Uterus (tissue), 4 donors: ENCODE results near the gene AKNA. TPM values are rescaled to one million over a fixed set of nuclear protein-coding genes. Genes with fewer than 3 reads are reported as not detected.

Experiments used
- DNase-seq, 2 donors: peaks; one replicate each; pipeline ENCODE4 v3.0.0-alpha.2; 2019 to 2020
- H3K27ac ChIP-seq, 2 donors: fragments of 200-600 bp; sonication (generic); 1 replicate in 1 of 2; 2 replicates in 1 of 2; pipeline ENCODE4 v1.5.1; 2016 to 2018
- H3K27me3 ChIP-seq, 2 donors: fragments of 200-600 bp; sonication (generic); one replicate each; pipeline ENCODE4 v1.5.1; 2018 to 2019; ENCODE audit warnings: control low read depth in 1 of 2
- H3K36me3 ChIP-seq, 2 donors: fragments of 200-600 bp; sonication (generic); one replicate each; pipeline ENCODE4 v1.5.1; 2019; ENCODE audit warnings: control low read depth in 1 of 2
- H3K4me1 ChIP-seq, 2 donors: fragments of 200-600 bp; sonication (generic); one replicate each; pipeline ENCODE4 v1.5.1; 2018 to 2019; ENCODE audit warnings: control low read depth in 1 of 2
- H3K4me3 ChIP-seq, 2 donors: fragments of 200-600 bp; sonication (generic); 1 replicate in 1 of 2; 2 replicates in 1 of 2; pipeline ENCODE4 v1.5.1; 2018 to 2019; ENCODE audit warnings: mild to moderate bottlenecking in 1 of 2
- H3K9me3 ChIP-seq, 2 donors: fragments of 200-600 bp; sonication (generic); one replicate each; pipeline ENCODE4 v1.5.1; 2019; ENCODE audit warnings: control low read depth in 1 of 2
- POLR2A ChIP-seq, 2 donors: fragments of 450-650 bp; IDR thresholded peaks; one replicate each; pipeline ENCODE4 v1.6.1; 2016; ENCODE audit warnings: antibody characterized with exemption in 2 of 2, mild to moderate bottlenecking in 1 of 2, moderate library complexity in 1 of 2
- intact Hi-C: fragments of 100-400 bp; cut with DNase I; formaldehyde crosslinking; loops from one replicate; pipeline ENCODE4 v1.15.1; 2023; ENCODE audit warnings: low total_unique reads
- total RNA-seq, 4 donors: library from RNA; depleted of rRNA in 3 of 4; stranded (reverse); fragments of >200 nt in 3 of 4; gene quantifications; one replicate each; pipeline versions ENCODE4 v1.1.0 to v1.2.4, GENCODE V29; 2014 to 2023
- TF ChIP-seq, protein P1 (sequence below), 4 experiments: fragments of 200-600 bp in 2 of 4; fragments of 450-650 bp in 2 of 4; sonication (generic) in 2 of 4; IDR thresholded peaks; one replicate each; pipeline ENCODE4 v1.5.1; 2016 to 2019; ENCODE audit warnings: antibody characterized with exemption in 4 of 4, mild to moderate bottlenecking in 2 of 4, moderate library complexity in 1 of 4
- donor health status: DM: yes; HTN: yes; CAD: no.

The AKNA gene
- total RNA-seq, 4 donors from 2014 or later, result 24.1 to 123 (median 34.3) TPM

DNA sequence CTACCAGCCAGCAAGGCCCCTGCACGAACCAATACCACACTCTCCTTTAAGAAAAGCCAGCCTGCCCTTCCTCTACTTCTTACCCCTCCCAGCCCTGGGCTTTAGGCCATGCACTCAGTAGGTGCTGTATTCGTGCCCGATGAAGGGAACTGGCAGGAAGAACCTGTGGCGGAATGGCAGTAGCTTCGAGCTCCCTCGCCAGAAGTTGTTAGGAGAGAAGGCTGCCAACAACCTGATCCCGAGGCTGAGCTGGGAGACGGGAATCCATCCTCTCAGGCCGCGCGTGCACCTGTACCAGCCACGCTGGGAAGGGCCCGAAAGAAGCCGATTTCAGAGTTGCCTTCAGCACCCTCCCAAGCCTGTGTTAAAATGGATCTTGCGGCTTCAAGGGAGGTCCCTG, 45.3 kb upstream of the AKNA start:
- TF ChIP-seq POLR2A (IDR thresholded peaks at IDR 0.05), result no peak
- TF ChIP-seq, protein P1, sequence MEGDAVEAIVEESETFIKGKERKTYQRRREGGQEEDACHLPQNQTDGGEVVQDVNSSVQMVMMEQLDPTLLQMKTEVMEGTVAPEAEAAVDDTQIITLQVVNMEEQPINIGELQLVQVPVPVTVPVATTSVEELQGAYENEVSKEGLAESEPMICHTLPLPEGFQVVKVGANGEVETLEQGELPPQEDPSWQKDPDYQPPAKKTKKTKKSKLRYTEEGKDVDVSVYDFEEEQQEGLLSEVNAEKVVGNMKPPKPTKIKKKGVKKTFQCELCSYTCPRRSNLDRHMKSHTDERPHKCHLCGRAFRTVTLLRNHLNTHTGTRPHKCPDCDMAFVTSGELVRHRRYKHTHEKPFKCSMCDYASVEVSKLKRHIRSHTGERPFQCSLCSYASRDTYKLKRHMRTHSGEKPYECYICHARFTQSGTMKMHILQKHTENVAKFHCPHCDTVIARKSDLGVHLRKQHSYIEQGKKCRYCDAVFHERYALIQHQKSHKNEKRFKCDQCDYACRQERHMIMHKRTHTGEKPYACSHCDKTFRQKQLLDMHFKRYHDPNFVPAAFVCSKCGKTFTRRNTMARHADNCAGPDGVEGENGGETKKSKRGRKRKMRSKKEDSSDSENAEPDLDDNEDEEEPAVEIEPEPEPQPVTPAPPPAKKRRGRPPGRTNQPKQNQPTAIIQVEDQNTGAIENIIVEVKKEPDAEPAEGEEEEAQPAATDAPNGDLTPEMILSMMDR (IDR thresholded peaks at IDR 0.05), result no peak
- no peaks in the 10 kb centered on the region for H3K27me3 ChIP-seq
- H3K27ac ChIP-seq, result no peak overlapping the region
- H3K4me3 ChIP-seq, result no peak overlapping the region
- H3K4me1 ChIP-seq, result no peaks in the 10 kb centered on the region
- H3K36me3 ChIP-seq, result no peaks in the 10 kb centered on the region
- DNase-seq, result no peak
- intact Hi-C loops, result loop anchor here (10.0 kb wide), 1 partner anchor 222 kb away; the partner anchor contains the start of gene TEX53
- no peaks in the 10 kb centered on the region for H3K9me3 ChIP-seq

DNA sequence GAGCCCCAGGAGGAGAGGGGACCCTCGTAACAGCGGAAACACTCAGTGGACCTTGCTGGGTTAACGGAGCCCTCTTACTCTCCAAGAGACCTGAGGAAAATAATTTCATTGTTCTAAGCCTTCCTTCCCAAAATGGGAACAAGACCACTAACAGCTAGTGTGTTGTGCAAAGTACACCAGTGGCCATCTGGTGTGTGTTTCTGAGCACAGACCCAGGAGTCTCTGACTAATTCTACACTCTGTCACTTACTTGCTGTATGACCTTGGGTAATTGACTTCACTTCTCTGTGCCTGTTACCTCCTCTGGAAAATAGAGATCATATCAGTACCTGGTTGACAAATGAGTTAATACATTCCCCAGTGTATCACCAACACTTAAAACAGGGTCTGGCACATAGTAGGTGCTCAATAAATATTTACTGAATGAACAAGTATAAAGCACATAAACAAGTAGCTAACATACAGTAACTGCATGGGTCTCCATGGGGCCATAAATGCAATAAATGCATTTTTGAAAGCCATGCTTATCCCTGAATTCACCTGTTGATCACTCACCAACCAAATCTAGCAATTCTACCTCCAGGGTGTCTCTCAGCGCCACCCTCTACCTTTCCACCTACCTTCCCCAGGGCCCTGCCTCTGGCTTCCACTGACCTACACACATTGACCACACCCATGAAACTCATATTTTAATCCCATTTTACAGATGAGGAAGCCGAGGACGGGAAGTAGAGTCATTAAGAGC, 44.7 kb upstream of the AKNA start:
- Histone ChIP-seq H3K27me3 (no peaks in the 10 kb centered on the region), H3K4me3 (no peak overlapping the region), H3K27ac (no peak overlapping the region), H3K9me3 (no peaks in the 10 kb centered on the region), H3K4me1 (no peaks in the 10 kb centered on the region), H3K36me3 (no peaks in the 10 kb centered on the region)
- intact Hi-C loops, result loop anchor here (10.0 kb wide), 1 partner anchor 222 kb away; the partner anchor contains the start of gene TEX53
- TF ChIP-seq, protein P1 (IDR thresholded peaks at IDR 0.05), result no peak
- TF ChIP-seq POLR2A (IDR thresholded peaks at IDR 0.05), result no peak
- DNase-seq, result no peak

DNA sequence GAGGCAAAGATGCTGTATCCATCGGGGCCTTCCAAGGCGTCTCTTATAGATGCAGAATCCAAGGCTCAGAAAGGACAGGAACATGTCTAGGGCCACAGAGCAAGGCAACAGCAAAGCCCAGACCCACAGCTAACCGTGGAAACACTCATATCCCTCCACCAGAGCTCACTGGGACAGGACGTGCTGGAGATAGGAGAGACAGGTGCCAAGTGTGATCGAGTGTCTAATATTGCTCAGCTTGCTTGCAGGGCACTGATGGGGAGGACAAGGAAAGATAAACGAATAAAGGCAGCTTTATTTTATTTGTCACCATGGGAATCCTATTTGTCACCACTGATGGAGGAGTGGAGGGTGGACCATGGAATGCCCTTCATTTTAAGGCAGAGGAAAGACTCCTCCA, 44.0 kb upstream of the AKNA start:
- H3K36me3 ChIP-seq, result no peaks in the 10 kb centered on the region
- H3K4me3 ChIP-seq, result no peak overlapping the region
- no peaks in the 10 kb centered on the region for H3K27me3 ChIP-seq
- DNase-seq, result no peak
- no peaks in the 10 kb centered on the region for H3K9me3 ChIP-seq
- intact Hi-C loops, result loop anchor here (10.0 kb wide), 1 partner anchor 223 kb away; the partner anchor contains the start of gene TEX53
- no peak overlapping the region for H3K27ac ChIP-seq
- no peaks in the 10 kb centered on the region for H3K4me1 ChIP-seq
- no peak for TF ChIP-seq POLR2A (IDR thresholded peaks at IDR 0.05)
- TF ChIP-seq, protein P1 (IDR thresholded peaks at IDR 0.05), result no peak

DNA sequence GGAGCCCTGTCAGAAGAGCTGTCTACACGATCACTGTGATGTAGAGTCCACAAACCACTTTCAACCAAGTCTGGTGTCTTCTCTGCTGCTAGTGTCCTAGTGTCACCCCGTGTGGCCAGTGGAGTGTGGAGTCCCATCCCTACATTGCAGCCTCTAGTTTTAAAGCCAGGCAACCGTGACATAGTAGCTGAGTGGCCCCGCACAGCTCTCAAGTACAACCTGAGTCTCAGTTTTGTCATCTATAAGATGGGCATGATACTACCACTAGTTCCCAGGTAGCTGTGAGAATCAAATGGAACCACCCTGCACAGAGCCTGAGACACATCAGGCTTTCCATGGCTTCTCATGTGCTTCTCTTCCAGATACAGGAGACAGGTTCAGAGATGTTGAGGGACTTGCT, 43.2 kb upstream of the AKNA start:
- intact Hi-C loops, result loop anchor here (10.0 kb wide), 1 partner anchor 224 kb away; the partner anchor contains the start of gene TEX53
- no peaks in the 10 kb centered on the region for H3K4me1 ChIP-seq
- no peaks in the 10 kb centered on the region for H3K27me3 ChIP-seq
- no peaks in the 10 kb centered on the region for H3K36me3 ChIP-seq
- no peak overlapping the region for H3K4me3 ChIP-seq
- no peak for DNase-seq
- H3K9me3 ChIP-seq, result no peaks in the 10 kb centered on the region
- H3K27ac ChIP-seq, result no peak overlapping the region
- TF ChIP-seq POLR2A (IDR thresholded peaks at IDR 0.05), result no peak
- TF ChIP-seq, protein P1 (IDR thresholded peaks at IDR 0.05), result no peak

DNA sequence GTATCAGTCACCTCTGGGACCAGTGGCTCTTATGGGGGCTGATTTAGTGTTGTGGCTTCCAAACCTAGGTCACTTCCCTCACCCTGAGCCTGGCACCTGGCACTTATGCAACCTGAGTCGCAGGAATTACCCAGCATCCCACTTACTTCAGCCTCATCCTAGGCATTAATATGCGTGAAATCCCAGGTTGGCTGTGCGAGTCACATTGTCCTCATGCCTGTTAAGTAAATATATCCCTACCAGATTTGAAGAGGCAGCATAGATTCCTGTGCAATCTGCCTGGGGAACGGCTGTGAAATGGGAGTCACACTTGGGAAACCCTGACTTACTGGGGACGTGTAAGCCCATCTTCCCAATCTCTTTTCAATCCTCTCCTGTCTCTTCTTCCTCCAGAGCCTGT, 42.7 kb upstream of the AKNA start:
- no peak for DNase-seq
- intact Hi-C loops, result loop anchor here (10.0 kb wide), 1 partner anchor 224 kb away; the partner anchor contains the start of gene TEX53
- Histone ChIP-seq H3K27me3 (no peaks in the 10 kb centered on the region), H3K36me3 (no peaks in the 10 kb centered on the region), H3K9me3 (no peaks in the 10 kb centered on the region), H3K4me1 (no peaks in the 10 kb centered on the region), H3K27ac (no peak overlapping the region), H3K4me3 (no peak overlapping the region)
- TF ChIP-seq, protein P1 (IDR thresholded peaks at IDR 0.05), result no peak
- TF ChIP-seq POLR2A (IDR thresholded peaks at IDR 0.05), result no peak
